T47D (cell line): ENCODE data around the gene SLIT3.
A peak's percentile ranks its signal among the peaks of the same experiment; 100 is the strongest.

Experiments used
- DNase-seq, 2 experiments: peaks; one replicate each; pipeline versions ENCODE4 v3.0.0 to v3.0.0-alpha.2; 2011 to 2012; ENCODE audit warnings: low read depth in 1 of 2, low spot score in 1 of 2
- JUND ChIP-seq: IDR thresholded peaks from 2 replicates; pipeline ENCODE4 v1.6.1; 2012; ENCODE audit warnings: low read depth
- in situ Hi-C: cut with HindIII; loops from 2 replicates; pipeline ENCODE4 v1.10.0; 2016; ENCODE audit warnings: low sequenced_read_pairs, low pct_unique_long_range_greater_than_20kb

The SLIT3 gene

DNA sequence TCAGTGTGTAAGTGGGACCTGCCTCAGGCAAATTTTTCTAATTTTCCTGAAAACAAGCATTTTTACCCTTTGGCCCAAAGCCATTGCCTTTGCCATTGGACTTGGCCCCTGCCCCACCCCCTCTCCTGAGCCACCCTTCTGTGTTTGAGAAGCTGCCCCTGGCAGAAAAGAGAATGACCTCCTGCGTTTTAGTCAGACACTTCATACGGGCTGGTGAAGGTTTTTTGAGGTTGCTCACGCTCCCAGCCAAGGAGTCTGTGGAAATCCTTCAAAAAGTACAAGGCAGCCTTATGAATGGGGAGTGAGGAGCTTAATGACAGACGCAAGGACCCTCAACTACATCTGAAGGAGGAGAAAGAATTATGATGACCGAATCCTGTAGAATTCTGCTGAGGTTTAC lies 308.9 kb downstream of the SLIT3 start:
- in situ Hi-C loops = no loop called here
- TF ChIP-seq JUND = no peak
- DNase-seq = no peak

DNA sequence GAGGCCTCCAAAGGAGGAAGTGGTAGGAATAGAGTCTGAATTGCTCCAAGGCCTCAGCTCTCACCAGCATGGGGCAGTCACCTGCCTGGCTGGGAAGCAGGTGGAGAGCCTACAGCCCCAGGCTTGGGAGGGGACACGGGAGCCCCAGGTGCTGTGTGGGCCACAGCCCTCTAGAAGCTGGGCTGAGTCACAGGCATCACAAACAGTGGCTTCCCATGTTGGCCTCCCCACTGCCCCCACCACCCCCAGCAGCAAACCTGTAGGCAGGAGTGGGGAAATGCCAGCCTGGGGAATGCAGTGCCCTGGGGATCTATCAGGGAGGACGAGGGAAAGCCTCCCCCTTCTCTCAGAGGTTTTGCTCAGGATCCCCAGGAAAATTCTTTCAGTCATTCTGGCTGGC lies 309.6 kb downstream of the SLIT3 start:
- DNase-seq = no peak
- no peak for TF ChIP-seq JUND
- in situ Hi-C loops = no loop called here

DNA sequence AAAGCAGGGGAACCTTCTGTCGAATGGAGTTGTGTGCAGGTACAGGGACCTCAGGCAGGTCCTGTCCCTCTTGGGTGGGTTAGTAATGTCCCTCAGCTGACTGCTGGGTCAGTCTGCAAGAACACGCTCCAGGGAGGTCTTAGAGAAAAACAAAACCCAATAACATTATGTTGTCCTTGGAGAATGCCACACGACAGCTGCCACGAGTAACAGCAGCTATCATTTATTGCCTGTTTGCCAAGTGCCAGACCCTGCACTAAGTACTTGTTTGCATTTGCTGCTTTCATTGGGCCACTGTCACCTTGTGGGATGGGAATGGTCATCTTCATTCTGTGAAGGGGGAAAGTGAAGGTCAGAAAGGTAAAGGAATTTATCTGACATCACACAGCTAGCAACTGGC lies 310.3 kb downstream of the SLIT3 start:
- TF ChIP-seq JUND = no peak
- in situ Hi-C loops = no loop called here
- DNase-seq = no peak

DNA sequence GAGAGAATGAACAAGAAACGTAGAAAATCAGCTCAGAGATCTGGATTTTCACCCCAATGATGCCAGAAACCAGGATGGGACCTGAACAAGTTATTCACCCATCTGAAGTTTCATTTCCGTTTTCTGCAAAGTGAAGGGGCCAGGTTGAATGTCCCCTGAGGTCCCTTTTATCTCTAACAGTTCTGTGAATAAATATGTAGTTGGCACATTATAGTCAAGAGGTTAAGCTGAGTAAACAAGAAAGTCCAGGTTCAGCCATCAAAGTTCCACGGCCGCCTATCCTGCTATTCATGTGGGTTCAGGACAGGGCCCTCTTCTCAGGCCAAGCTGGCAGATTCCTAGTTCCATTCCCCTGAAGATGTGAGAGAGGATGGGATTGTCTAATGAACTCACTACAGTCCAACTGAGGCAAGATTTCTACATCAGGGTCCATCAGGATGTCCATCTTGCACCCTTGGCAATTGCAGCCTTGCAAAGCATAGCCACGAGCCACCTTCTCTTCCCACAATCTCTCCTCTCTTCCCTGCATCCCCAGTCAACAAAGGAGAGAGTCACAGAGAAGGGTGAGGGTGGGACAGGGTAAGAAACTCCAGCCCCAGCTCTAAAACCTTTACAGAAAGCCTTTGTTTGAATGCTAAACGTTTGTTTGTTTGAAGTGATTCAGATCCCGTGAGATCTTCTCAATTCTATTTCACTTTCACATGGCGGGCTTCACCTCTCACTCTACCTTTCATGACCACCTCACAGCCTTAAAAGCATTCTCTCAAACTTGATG lies 311.0 kb downstream of the SLIT3 start:
- DNase-seq = no peak
- no peak for TF ChIP-seq JUND
- in situ Hi-C loops = no loop called here

DNA sequence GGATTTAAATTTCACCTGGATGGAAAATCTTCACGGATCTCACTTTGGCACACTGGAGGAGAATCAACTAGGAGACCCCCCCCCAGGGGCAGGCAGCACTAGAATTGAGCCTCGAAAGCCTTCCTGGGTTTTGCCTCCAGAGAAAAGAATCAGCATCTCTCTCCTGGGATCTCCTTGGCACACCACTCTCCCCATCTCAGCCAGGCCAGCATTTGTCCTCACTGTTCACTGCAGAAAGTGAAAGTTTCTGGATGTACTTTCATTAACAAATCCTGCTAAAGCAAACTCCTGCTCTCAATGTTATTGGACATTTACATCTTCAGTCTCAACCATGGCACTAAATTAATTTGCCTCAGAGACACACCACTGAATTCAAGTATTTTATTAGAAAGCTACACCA lies 312.2 kb downstream of the SLIT3 start:
- no peak for DNase-seq
- in situ Hi-C loops = no loop called here
- no peak for TF ChIP-seq JUND

DNA sequence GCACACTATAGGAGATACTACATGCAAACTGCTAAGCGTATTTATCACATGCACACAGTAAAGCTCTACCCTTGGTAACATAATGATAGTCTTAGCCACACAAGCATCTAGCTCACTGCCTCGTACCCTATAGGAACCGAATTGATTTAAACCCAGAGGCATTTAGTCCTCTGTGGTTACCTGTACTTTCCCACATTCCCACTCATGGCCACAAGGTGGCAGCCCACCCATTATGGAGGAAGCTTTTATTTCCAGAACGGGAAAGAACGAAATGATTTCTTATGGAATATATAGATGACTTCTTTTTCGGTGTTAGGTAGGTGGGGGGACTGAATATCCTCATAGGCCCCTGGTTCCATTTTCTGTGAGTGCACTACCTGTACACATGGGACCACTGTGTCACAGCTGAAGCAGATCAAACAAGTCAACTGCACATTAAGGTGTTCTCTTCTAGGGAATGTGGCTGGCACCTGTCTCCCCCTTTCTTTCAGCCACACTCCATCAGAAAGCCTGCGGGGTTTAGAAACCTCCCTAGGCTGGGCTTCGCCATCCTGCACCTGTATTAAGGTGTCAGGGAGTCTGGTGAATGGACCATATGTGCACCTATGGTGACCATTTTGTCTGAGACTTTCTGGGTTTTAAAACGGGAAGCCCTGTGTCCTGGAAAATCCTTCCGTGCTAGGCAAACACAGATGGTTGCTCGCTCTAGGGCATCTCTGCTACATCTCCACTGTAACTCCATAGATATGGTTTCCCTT lies 313.2 kb downstream of the SLIT3 start:
- TF ChIP-seq JUND = no peak
- in situ Hi-C loops = no loop called here
- peak; percentile 61 to 83 for DNase-seq

DNA sequence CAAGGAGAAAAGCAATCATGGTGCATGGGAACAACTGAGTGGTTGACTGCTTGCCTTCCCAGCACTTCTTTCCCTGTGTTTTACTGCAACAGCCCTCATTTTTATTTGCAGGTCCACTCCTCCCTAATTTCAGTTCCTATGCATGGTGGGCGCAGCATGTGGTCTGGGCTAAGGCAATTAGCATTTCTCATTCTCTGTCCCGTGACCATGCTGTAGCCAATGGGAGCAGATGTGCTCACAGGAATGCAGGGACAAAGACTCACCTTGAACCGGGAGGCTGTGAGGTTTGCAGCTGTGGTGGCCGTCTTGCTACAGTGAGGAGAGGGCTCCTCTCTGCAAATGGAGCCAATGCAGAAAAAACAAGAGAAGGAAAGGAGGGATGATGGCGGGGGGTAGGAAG lies 315.5 kb downstream of the SLIT3 start:
- in situ Hi-C loops = no loop called here
- DNase-seq = no peak
- no peak for TF ChIP-seq JUND

DNA sequence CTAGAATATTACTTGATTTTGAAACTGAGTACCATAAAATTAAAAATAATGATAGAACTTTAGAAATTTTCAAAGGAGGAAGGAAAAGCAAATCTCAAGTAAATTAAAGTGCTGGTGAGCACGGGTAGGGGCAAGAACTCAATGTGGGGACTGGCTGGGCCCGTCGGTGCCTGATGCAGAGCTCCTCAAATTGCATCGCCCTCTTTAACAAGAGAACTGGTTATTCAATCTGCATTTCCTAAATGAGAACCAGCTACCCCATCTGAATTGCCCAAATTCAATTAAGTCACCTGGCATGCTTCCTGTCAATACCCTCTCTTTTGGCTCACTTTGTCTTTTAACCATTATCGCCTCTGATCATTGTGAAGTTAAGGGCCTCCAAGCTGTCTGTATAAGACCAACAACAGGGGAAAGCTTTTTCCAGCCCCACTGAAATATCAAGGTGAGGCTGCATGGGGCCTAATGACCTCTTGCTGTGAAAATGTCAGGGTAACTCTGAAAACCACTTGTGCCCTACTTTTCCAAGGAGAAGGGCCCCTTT lies 316.7 kb downstream of the SLIT3 start:
- no peak for DNase-seq
- in situ Hi-C loops = no loop called here
- TF ChIP-seq JUND = no peak

DNA sequence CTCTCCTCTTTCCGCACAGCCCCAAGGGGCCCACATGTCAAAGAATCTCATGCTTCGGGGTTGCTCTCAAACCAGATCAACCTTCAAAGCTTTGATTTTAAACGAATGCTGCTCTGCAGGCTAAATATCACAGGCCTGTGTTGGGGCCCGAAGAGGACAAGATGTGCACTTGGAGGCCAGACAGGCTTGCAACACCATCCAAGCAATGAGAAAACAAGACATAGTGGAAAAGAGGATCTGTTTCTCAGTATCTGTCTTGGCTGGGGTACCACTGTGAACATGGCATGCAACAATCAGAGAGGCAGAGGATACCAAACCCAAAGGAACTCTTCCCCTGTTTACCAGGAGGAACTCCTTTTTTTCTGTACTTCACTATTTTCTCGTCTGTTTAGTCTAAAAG lies 321.8 kb downstream of the SLIT3 start:
- no peak for DNase-seq
- no peak for TF ChIP-seq JUND
- in situ Hi-C loops = no loop called here

DNA sequence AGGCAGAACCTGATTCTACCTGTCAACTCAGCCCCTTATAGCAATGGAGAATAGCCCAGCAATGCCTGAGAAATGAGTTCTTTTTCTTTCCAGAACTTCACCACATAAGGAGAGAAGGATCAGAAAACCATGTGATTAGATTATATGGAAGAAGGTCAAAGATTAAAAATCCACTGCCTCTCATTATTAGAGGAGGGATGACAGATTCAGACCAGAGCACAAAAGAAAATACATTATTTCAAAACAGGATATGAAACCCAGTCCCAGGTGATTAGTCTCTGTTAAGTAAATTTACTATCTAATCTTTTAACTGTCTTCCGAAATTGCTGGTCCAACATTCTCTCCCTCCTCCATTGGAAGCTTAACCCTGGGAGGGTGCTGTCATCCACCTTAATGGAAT lies 322.4 kb downstream of the SLIT3 start:
- DNase-seq = no peak
- TF ChIP-seq JUND = no peak
- in situ Hi-C loops = no loop called here

DNA sequence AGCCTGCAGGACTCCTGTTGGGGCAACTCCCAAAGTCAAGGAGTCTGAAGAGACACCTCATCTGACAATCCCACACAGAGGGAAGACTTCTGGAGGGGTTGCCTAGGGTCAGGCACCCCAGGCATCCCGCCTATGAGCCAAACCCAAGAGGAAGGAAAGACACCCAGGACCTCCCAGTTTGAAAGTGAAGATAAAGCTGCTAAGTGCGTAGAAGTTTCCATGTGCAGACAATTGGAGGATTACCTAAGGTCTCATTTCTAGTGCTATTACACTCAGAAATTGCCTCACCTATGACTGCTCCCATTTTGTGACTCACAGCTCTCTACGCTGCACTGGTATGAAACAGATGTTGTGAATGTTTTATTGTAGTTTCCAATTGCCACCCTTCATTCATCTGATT lies 322.9 kb downstream of the SLIT3 start:
- in situ Hi-C loops = no loop called here
- no peak for DNase-seq
- no peak for TF ChIP-seq JUND

DNA sequence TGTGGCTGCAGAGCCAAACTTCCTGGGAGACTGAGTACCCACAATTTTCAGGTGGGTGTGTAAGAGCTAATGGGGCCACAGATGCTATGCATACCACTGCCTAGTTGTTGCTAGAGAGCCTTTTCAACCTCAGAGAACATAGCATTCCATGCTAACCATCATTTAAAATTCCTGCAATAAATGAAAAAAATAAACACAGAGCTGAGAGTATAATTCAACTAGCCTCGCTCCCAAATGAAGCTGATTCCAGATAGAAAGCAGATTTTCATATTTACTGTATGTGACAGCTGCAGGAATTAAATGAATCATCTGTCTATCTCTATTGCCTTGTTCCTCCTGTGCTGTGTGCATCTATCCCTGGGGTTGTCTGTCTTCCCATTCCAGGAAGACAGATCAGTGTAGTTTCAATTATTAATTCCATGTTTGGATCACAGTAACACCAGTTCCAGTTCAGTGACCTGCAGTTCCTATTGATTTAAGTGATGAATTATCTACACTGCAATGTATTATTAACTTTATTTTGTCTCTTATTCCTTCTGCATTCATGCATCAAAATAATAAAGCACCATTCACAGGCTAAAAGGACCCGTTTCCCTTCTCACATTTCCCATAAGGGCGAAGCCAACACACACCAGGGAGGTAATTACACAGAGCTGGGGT lies 324.5 kb downstream of the SLIT3 start:
- in situ Hi-C loops = no loop called here
- DNase-seq = no peak
- no peak for TF ChIP-seq JUND

DNA sequence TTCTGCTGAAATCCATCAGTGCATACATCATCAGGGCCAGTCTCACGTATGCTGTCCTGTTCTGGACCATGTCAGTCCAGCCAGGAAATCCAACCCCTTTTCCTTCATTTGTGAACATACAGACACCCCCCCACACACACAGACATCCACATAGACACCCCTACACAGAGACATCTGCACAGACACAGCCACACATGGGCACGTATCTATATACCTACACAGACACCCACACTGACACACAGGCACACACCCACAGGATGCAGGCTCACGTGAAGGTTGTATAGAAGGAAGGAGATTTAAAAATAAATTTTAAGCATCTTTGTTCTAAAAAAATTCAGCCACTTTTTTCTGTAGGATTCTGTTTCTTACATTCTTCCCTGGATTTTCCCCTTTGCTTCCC lies 325.6 kb downstream of the SLIT3 start:
- no peak for TF ChIP-seq JUND
- in situ Hi-C loops = no loop called here
- no peak for DNase-seq
